Mesendoderm (in vitro differentiated cells): Measurements from ENCODE around the gene MLKL.

Experiments
- DNase-seq: peaks from one replicate; pipeline ENCODE4 v3.0.0; 2013
- H2AK5ac ChIP-seq: 2 replicates; pipeline ENCODE4 v1.6.1; 2013; ENCODE audit warnings: low read length, inconsistent platforms
- H2BK120ac ChIP-seq: 2 replicates; pipeline ENCODE4 v1.6.1; 2013; ENCODE audit warnings: low read depth, mild to moderate bottlenecking, low read length, moderate library complexity, mixed read lengths
- H2BK15ac ChIP-seq: replicated peaks from 2 replicates; pipeline ENCODE4 v1.6.1; 2013; ENCODE audit warnings: low read depth, mild to moderate bottlenecking, moderate library complexity
- H2BK5ac ChIP-seq: 2 replicates; pipeline ENCODE4 v1.6.1; 2013; ENCODE audit warnings: low read length, inconsistent platforms
- H3K18ac ChIP-seq: 2 replicates; pipeline ENCODE4 v1.6.1; 2013; ENCODE audit warnings: mild to moderate bottlenecking, low read length, mixed read lengths
- H3K23ac ChIP-seq: one replicate; pipeline ENCODE4 v1.6.1; 2013; ENCODE audit warnings: low read length
- H3K27ac ChIP-seq: 2 replicates; pipeline ENCODE4 v1.5.1; 2013; ENCODE audit warnings: low read depth, mild to moderate bottlenecking, inconsistent platforms, low read length, moderate library complexity
- H3K27me3 ChIP-seq: 2 replicates; pipeline ENCODE4 v1.6.1; 2013; ENCODE audit warnings: low read length, control low read depth, mild to moderate bottlenecking, inconsistent platforms; ENCODE audit not compliant: insufficient read depth, poor library complexity
- H3K36me3 ChIP-seq: 2 replicates; pipeline ENCODE4 v1.6.1; 2013; ENCODE audit warnings: low read length, inconsistent platforms; ENCODE audit not compliant: control insufficient read depth, insufficient read depth
- H3K4ac ChIP-seq: one replicate; pipeline ENCODE4 v1.6.1; 2013; ENCODE audit warnings: low read depth, mild to moderate bottlenecking, low read length, moderate library complexity
- H3K4me1 ChIP-seq: 2 replicates; pipeline ENCODE4 v1.6.1; 2013; ENCODE audit warnings: low read depth, low read length, inconsistent platforms; ENCODE audit not compliant: control insufficient read depth
- H3K4me2 ChIP-seq: 2 replicates; pipeline ENCODE4 v1.6.1; 2013; ENCODE audit warnings: low read length
- H3K4me3 ChIP-seq: 2 replicates; pipeline ENCODE4 v1.5.1; 2013; ENCODE audit warnings: mild to moderate bottlenecking, low read length
- H3K56ac ChIP-seq: one replicate; pipeline ENCODE4 v1.6.1; 2013; ENCODE audit warnings: low read length
- H3K79me1 ChIP-seq: 2 replicates; pipeline ENCODE4 v1.6.1; 2013; ENCODE audit warnings: low read length, inconsistent platforms
- H3K79me2 ChIP-seq: 2 replicates; pipeline ENCODE4 v1.6.1; 2013; ENCODE audit warnings: mild to moderate bottlenecking, low read length; ENCODE audit not compliant: control insufficient read depth, insufficient read depth
- H3K9ac ChIP-seq: 2 replicates; pipeline ENCODE4 v1.6.1; 2013; ENCODE audit warnings: low read length, inconsistent platforms
- H4K5ac ChIP-seq: one replicate; pipeline ENCODE4 v1.6.1; 2013; ENCODE audit warnings: low read length
- H4K8ac ChIP-seq: one replicate; pipeline ENCODE4 v1.6.1; 2013; ENCODE audit warnings: low read depth, mild to moderate bottlenecking, control low read depth, low read length, moderate library complexity
- WGBS: extraction: QIAGEN DNeasy Blood & Tissue Kit; methylation state at CpG from one replicate; pipeline ENCODE4 v1.1.7; 2013; ENCODE audit warnings: low lambda C conversion rate, missing lambda C conversion rate; ENCODE audit not compliant: insufficient coverage; ENCODE audit errors: extremely low coverage; 5-methylcytosine and 5-hydroxymethylcytosine counted together

Gene MLKL

GRCh38 chr16:74691093-74691855 lies 9.4 kb downstream of the MLKL start:
- Histone ChIP-seq H2BK5ac (no peak overlapping the region), H3K4ac (no peak overlapping the region), H3K9ac (no peak overlapping the region), H3K56ac (no peak overlapping the region), H2BK120ac (no peak overlapping the region), H4K8ac (no peak overlapping the region), H3K79me2 (no peaks in the 10 kb centered on the region), H3K4me3 (no peak overlapping the region), H3K4me1 (no peaks in the 10 kb centered on the region), H4K5ac (no peak overlapping the region), H3K18ac (no peak overlapping the region), H3K27me3 (no peaks in the 10 kb centered on the region), H2AK5ac (no peak overlapping the region), H3K79me1 (no peaks in the 10 kb centered on the region), H3K27ac (no peak overlapping the region), H3K36me3 (no peaks in the 10 kb centered on the region), H3K4me2 (no peak overlapping the region), H2BK15ac (no peak overlapping the region), H3K23ac (no peak overlapping the region)
- DNase-seq = no peak
- WGBS = no CpG with 5 or more reads among the region's 10 CpGs

DNA sequence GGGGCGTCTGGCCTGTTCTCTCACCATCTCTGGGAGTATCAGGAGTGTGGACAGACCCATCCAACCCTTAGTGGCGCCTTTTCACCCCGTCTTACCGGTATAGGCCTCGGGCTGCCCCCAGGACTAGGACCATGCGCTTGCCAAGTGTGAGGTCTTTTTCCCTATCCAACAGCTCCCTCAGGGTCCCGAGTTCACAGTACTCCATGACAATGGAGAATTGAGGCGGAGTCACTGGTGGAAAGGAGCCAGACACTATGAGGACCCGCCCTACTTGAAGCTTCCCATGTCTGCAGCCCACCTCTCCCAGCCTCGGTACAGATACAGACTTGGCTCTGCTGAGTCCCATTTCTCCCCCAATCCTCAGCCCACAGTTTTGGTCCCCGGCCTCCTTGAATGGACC lies 18.1 kb downstream of the MLKL start:
- H3K27me3 ChIP-seq = no peaks in the 10 kb centered on the region
- no peak overlapping the region for H3K18ac ChIP-seq
- no peak overlapping the region for H2BK120ac ChIP-seq
- H2BK5ac ChIP-seq = no peak overlapping the region
- H3K4me2 ChIP-seq = no peak overlapping the region
- no peaks in the 10 kb centered on the region for H3K79me2 ChIP-seq
- no peak overlapping the region for H4K8ac ChIP-seq
- no peak overlapping the region for H3K4ac ChIP-seq
- no peak overlapping the region for H3K56ac ChIP-seq
- no peak overlapping the region for H4K5ac ChIP-seq
- H3K79me1 ChIP-seq = no peaks in the 10 kb centered on the region
- H3K4me3 ChIP-seq = no peak overlapping the region
- H2AK5ac ChIP-seq = no peak overlapping the region
- H3K23ac ChIP-seq = no peak overlapping the region
- H3K27ac ChIP-seq = no peak overlapping the region
- H3K9ac ChIP-seq = no peak overlapping the region
- no peak overlapping the region for H2BK15ac ChIP-seq
- DNase-seq = no peak
- H3K4me1 ChIP-seq = no peaks in the 10 kb centered on the region
- H3K36me3 ChIP-seq = no peaks in the 10 kb centered on the region
- WGBS = no CpG with 5 or more reads among the region's 11 CpGs

DNA sequence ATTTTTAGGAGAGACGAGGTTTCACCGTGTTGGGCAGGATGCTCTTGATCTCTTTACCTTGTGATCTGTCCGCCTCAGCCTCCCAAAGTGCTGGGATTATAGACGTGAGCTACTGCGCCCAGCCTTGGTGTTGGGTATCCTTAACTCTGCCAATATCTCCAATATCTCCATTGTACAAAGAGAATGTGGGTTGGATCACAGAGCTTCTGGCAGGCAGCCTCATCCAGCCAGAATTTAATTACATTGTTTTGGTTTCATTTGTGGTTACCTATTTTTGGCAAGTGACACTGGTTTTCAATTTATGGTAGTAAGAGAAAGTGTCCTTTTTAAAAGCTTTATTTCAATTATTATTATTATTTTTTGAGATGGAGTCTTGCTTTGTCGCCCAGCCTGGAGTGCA lies 20.0 kb downstream of the MLKL start:
- no CpG with 5 or more reads among the region's 6 CpGs for WGBS
- Histone ChIP-seq H3K27me3 (no peaks in the 10 kb centered on the region), H3K23ac (no peak overlapping the region), H3K4me1 (no peaks in the 10 kb centered on the region), H4K8ac (no peak overlapping the region), H3K56ac (no peak overlapping the region), H2BK5ac (no peak overlapping the region), H4K5ac (no peak overlapping the region), H3K4ac (no peak overlapping the region), H3K9ac (no peak overlapping the region), H3K79me1 (no peaks in the 10 kb centered on the region), H3K27ac (no peak overlapping the region), H2BK15ac (no peak overlapping the region), H3K79me2 (no peaks in the 10 kb centered on the region), H2AK5ac (no peak overlapping the region), H2BK120ac (no peak overlapping the region), H3K36me3 (no peaks in the 10 kb centered on the region), H3K4me3 (no peak overlapping the region), H3K4me2 (no peak overlapping the region), H3K18ac (no peak overlapping the region)
- DNase-seq = no peak

DNA sequence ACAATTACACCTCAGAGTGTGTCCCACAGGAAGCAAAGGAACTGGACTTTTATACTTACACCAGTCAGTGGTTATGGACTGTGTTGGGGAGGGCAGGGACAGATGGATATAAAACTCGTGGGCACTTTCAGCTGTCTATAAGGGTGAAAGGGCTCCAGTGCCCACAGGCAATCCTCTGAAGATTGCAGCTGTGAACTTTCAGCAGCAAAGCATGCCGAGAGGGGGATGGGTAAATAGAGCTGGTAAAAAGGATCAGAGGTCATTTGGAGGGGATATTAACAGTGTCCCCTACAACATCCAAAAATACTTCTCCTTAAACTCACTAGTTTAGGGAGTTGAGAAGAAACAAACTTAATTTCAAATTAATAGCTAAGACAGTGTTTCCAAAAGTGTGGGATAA lies 20.7 kb downstream of the MLKL start:
- no peaks in the 10 kb centered on the region for H3K27me3 ChIP-seq
- no peak overlapping the region for H3K4ac ChIP-seq
- H2BK5ac ChIP-seq = no peak overlapping the region
- no peak overlapping the region for H3K4me3 ChIP-seq
- H3K56ac ChIP-seq = no peak overlapping the region
- H2AK5ac ChIP-seq = no peak overlapping the region
- H3K79me1 ChIP-seq = no peaks in the 10 kb centered on the region
- no peak overlapping the region for H3K9ac ChIP-seq
- H3K4me2 ChIP-seq = no peak overlapping the region
- H3K36me3 ChIP-seq = no peaks in the 10 kb centered on the region
- H3K18ac ChIP-seq = no peak overlapping the region
- no peak for DNase-seq
- no peak overlapping the region for H2BK15ac ChIP-seq
- H3K4me1 ChIP-seq = no peaks in the 10 kb centered on the region
- H4K5ac ChIP-seq = no peak overlapping the region
- WGBS = no CpG with 5 or more reads among the region's 2 CpGs
- H3K79me2 ChIP-seq = no peaks in the 10 kb centered on the region
- H3K27ac ChIP-seq = no peak overlapping the region
- H3K23ac ChIP-seq = no peak overlapping the region
- H4K8ac ChIP-seq = no peak overlapping the region
- no peak overlapping the region for H2BK120ac ChIP-seq

- Histone ChIP-seq H3K4me1 (no peaks in the 10 kb centered on the region), H2BK120ac (no peak overlapping the region), H2BK15ac (no peak overlapping the region), H3K4ac (no peak overlapping the region), H3K4me2 (no peak overlapping the region), H3K79me1 (no peaks in the 10 kb centered on the region), H3K9ac (no peak overlapping the region), H4K8ac (no peak overlapping the region), H3K36me3 (no peaks in the 10 kb centered on the region), H3K18ac (no peak overlapping the region), H3K79me2 (no peaks in the 10 kb centered on the region), H3K56ac (no peak overlapping the region), H3K23ac (no peak overlapping the region), H2AK5ac (no peak overlapping the region), H3K27ac (no peak overlapping the region), H4K5ac (no peak overlapping the region), H3K27me3 (no peaks in the 10 kb centered on the region), H3K4me3 (no peak overlapping the region), H2BK5ac (no peak overlapping the region)
- WGBS = no CpG with 5 or more reads among the region's 4 CpGs
- DNase-seq = no peak
Measured at GRCh38 chr16:74677868-74678267, 22.8 kb downstream of the MLKL start.

- Histone ChIP-seq H3K4me2 (no peak overlapping the region), H2AK5ac (no peak overlapping the region), H3K4me3 (no peak overlapping the region), H3K27ac (no peak overlapping the region), H3K79me1 (no peaks in the 10 kb centered on the region), H3K9ac (no peak overlapping the region), H4K8ac (no peak overlapping the region), H3K27me3 (no peaks in the 10 kb centered on the region), H3K79me2 (no peaks in the 10 kb centered on the region), H3K56ac (no peak overlapping the region), H3K4me1 (no peaks in the 10 kb centered on the region), H2BK120ac (no peak overlapping the region), H2BK5ac (no peak overlapping the region), H3K23ac (no peak overlapping the region), H3K18ac (no peak overlapping the region), H3K36me3 (no peaks in the 10 kb centered on the region), H4K5ac (no peak overlapping the region), H2BK15ac (no peak overlapping the region), H3K4ac (no peak overlapping the region)
- WGBS = no CpG with 5 or more reads among the region's 3 CpGs
- DNase-seq = no peak
Measured at GRCh38 chr16:74673876-74674275, 26.8 kb downstream of the MLKL start.
